ENCODE measurements around the gene FAM161B.
"Not testable (repeated sequence)": the region's sequence is repeated elsewhere in the genome, so short reads cannot be mapped to it uniquely, and the experiment has no call there.

- TF ChIP-seq, protein P1, sequence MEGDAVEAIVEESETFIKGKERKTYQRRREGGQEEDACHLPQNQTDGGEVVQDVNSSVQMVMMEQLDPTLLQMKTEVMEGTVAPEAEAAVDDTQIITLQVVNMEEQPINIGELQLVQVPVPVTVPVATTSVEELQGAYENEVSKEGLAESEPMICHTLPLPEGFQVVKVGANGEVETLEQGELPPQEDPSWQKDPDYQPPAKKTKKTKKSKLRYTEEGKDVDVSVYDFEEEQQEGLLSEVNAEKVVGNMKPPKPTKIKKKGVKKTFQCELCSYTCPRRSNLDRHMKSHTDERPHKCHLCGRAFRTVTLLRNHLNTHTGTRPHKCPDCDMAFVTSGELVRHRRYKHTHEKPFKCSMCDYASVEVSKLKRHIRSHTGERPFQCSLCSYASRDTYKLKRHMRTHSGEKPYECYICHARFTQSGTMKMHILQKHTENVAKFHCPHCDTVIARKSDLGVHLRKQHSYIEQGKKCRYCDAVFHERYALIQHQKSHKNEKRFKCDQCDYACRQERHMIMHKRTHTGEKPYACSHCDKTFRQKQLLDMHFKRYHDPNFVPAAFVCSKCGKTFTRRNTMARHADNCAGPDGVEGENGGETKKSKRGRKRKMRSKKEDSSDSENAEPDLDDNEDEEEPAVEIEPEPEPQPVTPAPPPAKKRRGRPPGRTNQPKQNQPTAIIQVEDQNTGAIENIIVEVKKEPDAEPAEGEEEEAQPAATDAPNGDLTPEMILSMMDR (IDR thresholded peaks at IDR 0.05) = not testable (repeated sequence)
- not testable (repeated sequence) for TF ChIP-seq EP300 (IDR thresholded peaks at IDR 0.05)
These were observed 45.0 kb upstream of the FAM161B start for GRCh38 chr14:73994926-73995325.
